ENCODE results near the gene AJAP1.

Gene AJAP1

DNA sequence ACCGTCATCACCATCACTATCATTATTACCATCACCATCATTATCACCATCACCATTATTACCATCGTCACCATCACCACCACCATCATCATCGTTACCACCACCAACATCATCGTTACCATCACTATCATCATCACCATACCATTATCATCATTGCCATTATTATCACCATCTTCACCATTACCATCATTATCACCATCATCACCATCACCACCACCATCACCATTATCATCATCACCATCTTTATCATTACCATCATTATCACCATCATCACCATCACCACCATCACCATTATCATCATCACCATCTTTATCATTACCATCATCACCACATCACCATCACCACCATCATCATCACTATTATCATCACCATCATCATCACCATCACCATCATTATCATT lies 112.9 kb downstream of the AJAP1 start:
- H3K27ac ChIP-seq: no peak overlapping the region
- no peak for TF ChIP-seq ZFX (IDR thresholded peaks at IDR 0.05)
- TF ChIP-seq CTCF (conservative IDR thresholded peaks at IDR 0.05): no peak

DNA sequence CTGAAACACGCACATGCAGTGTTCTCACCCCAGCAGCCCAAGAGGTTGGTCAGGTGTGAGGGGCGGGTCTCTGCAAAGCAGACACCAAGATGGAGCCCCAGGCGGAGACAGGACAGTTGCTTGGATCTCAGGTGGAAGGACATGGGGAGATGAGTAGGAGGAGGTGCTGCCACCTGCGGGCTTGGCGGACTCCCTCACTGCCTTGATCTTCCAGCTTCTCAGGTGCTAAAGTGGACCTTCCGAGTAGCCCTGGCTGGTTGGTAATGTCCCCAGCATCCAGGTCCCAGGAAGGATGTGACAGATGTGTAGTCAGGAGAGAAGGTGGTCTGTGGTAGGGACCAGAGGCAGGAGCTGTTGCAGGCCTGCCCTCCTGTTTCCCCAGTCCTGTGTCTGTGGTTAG lies 114.1 kb downstream of the AJAP1 start:
- no peak overlapping the region for H3K27ac ChIP-seq
- no peak for TF ChIP-seq ZFX (IDR thresholded peaks at IDR 0.05)
- peak; percentile 49 for TF ChIP-seq CTCF (conservative IDR thresholded peaks at IDR 0.05)

GRCh38 chr1:4769516-4770280 lies 115.3 kb downstream of the AJAP1 start:
- H3K27ac ChIP-seq: no peak overlapping the region
- TF ChIP-seq ZFX (IDR thresholded peaks at IDR 0.05) (no peak), CTCF (conservative IDR thresholded peaks at IDR 0.05) (no peak)

DNA sequence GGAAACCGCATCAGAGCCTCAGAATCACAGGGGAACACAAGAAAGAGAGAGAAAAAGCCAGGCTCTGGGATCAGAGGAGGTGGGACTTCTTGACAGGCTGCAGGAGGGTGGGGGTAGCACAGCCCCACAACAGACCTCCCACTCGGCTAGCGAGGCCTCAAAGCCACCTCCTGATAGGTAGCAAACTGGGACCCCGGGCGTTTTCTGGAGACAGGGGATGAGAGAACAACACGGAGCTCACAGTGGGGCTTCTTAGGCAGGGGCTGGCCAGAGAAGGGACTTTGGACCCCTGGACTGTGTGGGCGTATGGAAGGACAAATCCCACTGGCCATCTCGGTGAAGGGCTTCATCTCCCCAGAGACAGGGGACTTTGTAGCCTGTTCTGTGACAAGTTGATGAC lies 116.3 kb downstream of the AJAP1 start:
- TF ChIP-seq ZFX (IDR thresholded peaks at IDR 0.05) (no peak), CTCF (conservative IDR thresholded peaks at IDR 0.05) (no peak)
- H3K27ac ChIP-seq: no peak overlapping the region

GRCh38 chr1:4771267-4771666 lies 116.9 kb downstream of the AJAP1 start:
- H3K27ac ChIP-seq: no peak overlapping the region
- no peak for TF ChIP-seq ZFX (IDR thresholded peaks at IDR 0.05)
- TF ChIP-seq CTCF (conservative IDR thresholded peaks at IDR 0.05): no peak

GRCh38 chr1:4771721-4772120 lies 117.3 kb downstream of the AJAP1 start:
- H3K27ac ChIP-seq: no peak overlapping the region
- TF ChIP-seq CTCF (conservative IDR thresholded peaks at IDR 0.05) (no peak), ZFX (IDR thresholded peaks at IDR 0.05) (no peak)

DNA sequence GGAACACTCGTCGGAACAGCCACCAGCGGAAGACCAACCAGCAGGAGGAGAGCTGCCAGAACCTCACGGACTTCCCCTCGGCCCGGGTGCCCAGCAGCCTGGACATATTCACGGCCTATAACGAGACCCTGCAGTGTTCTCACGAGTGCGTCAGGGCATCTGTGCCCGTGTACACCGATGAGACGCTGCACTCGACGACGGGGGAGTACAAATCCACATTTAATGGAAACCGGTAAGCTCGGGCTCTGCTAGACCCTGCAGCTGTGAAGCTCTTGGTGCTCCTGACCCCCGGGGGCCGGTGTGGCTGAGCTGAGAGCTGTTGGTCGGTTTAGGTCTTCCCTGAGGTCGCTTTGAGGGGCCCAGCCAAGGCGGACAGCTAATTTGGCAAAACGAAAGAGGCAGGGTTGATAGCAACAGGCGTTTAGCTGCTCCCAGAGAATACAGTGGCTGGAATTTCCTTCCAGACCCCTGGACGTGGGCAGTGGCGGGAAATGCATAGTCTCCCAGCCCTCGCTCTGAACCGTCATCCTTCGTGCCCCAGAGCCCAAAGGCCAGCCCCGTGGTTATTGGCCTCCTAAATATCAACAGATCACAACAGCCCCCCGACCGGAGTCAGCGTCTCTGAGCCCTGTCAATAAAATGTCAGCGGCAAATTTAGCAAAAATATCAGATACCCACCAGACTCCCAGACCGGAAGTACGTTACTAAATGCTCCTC lies 118.0 kb downstream of the AJAP1 start:
- TF ChIP-seq CTCF (conservative IDR thresholded peaks at IDR 0.05): no peak
- TF ChIP-seq ZFX (IDR thresholded peaks at IDR 0.05): no peak
- no peak overlapping the region for H3K27ac ChIP-seq
